GM12892 (cell line): ENCODE measurements around the gene BHMT.

Experiments
- POLR2A ChIP-seq: IDR thresholded peaks from 2 replicates; pipeline ENCODE4 v1.6.1; 2011; ENCODE audit warnings: low read depth, low read length, control low read depth
- POLR2AphosphoS5 ChIP-seq: IDR thresholded peaks from 2 replicates; pipeline ENCODE4 v1.6.1; 2011; ENCODE audit warnings: low read depth, low read length, control low read depth

GRCh38 chr5:79091064-79091463 lies 20.5 kb upstream of the BHMT start:
- no peak for TF ChIP-seq POLR2AphosphoS5
- TF ChIP-seq POLR2A, result no peak
